ENCODE measurements around the gene OR2M3.
"Not testable (repeated sequence)": the region's sequence is repeated elsewhere in the genome, so short reads cannot be mapped to it uniquely, and the experiment has no call there.

OR2M3 gene

DNA sequence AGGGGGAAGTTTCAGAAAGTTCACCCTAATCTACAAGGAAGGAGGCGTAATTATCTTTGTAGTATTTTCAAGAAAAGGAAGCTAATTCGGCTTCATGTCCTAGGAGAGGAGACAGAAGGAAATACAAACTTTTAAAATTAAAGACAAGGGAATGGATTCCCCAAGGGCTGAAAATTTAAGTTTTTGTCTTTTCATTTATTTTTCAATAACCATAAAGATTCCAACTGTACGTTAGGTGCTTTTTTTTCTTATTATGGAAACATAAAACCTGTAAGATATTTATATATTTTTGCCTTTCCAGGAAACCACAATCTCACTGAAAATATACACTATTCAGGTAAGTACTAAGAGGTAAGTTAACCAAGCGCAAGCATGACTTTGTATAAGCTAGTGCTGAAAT, at the start of gene OR2M3:
Gene OR2M3, plus strand, starts transcription at position 301 of the 400 bp plus-strand sequence. CDS start 5,803 bp downstream, outside the sequence.
- no peak for DNase-seq

- DNase-seq = no peak
These were observed 44.8 kb upstream of the OR2M3 start for GRCh38 chr1:248152056-248152827.

- DNase-seq = no peak
These were observed 41.1 kb upstream of the OR2M3 start for GRCh38 chr1:248155927-248156326.

DNA sequence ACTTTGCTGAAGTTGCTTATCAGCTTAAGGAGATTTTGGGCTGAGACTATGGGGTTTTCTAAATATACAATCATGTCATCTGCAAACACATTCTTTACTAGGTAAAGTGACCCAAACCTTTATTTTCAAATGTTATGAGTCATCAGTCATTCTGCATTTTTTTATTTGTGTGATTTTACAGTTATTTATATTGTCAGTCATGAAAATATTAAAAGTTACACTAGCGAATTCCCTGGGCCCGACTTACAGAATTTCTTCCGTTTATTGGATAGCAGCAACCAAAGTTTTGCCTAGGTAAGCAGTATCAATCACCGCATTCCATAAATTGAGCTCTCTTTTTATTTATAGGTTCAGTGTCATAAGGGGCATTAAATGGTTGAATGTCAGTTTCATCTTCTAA, 38.3 kb upstream of the OR2M3 start:
- no peak for DNase-seq

- DNase-seq = no peak
These were observed 33.0 kb upstream of the OR2M3 start for GRCh38 chr1:248164031-248164430.

DNA sequence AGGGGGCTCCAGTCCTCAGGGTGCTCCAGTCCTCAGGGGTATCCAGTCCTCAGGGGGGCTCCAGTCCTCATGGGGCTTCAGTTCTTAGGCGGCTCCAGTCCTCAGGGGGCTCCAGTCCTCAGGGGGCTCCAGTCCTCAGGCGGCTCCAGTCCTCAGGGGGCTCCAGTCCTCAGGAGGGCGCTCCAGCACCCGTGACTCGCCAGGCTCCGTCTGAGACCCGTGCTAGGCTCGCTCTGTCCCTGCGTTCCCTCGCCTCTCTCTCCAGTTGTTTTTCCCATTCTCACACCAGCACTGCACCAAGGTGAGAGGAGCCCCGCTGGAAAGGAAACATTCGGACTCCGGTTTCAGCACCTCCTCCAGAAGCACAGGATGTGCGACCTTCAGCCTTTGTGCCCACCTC, 31.9 kb upstream of the OR2M3 start:
- no peak for DNase-seq

DNA sequence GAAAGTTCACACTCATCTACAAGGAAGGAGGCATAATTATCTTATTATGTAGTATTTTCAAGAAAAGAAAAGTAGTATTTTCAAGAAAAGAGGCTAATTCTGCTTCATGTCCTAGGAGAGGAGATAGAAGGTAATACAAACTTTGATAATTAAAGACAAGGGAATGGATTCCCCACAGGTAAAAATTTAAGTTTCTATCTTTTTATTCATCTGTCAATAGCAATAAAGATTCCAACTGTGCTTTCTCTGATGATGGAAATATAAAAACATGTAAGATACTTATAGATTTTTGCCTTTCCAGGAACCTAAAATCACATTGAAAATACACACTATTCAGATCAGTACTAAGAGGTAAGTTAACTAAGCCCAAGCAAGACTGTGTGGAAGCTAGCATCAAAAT, 22.5 kb upstream of the OR2M3 start, which contains the start of gene OR2M2:
Gene OR2M2, plus strand, starts transcription at position 301 of the 400 bp plus-strand sequence. CDS start 5,165 bp downstream, outside the sequence.
- no peak for DNase-seq

GRCh38 chr1:248183996-248184395, 13.1 kb upstream of the OR2M3 start:
- DNase-seq = no peak

- DNase-seq = no peak
These were observed 9.7 kb upstream of the OR2M3 start for GRCh38 chr1:248187363-248187762.

- DNase-seq = no peak
These were observed 8.0 kb upstream of the OR2M3 start for GRCh38 chr1:248189026-248189425.

DNA sequence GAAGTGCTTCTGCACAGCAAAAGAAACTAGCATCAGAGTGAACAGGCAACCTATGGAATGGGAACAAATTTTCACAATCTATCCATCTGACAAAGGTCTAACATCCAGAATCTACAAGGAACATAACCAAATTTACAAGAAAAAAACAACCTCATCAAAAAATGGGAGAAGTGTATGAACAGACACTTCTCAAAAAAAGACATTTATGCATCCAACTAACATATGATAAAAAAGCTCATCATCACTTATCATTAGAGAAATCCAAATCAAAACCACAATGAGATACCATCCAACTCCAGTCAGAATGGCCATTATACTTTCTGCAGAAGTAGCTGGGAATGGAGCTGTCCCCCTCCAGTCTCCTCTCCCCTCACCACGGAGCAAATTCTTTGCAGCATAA, 2.9 kb upstream of the OR2M3 start:
- DNase-seq = no peak

DNA sequence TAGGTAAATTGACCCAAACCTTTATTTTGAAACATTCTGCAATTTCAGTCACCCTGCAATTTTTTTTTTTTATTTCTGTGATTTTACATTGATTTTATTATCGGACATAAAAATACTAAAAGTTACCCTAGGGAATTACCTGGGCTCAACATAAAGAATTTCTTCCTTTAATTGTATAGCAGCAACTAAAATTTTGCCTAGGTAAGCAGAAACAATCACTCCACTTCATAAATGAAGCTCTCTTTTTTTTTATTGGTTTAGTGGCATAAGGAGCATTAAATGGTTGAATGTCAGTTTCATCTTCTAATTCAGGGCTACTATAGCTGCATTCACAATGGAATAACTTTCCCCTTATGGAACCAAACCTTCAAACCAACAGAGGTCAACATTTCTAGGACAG, 18.8 kb downstream of the OR2M3 start:
- no peak for DNase-seq

GRCh38 chr1:248225537-248225936, 28.5 kb downstream of the OR2M3 start:
- DNase-seq = no peak

DNA sequence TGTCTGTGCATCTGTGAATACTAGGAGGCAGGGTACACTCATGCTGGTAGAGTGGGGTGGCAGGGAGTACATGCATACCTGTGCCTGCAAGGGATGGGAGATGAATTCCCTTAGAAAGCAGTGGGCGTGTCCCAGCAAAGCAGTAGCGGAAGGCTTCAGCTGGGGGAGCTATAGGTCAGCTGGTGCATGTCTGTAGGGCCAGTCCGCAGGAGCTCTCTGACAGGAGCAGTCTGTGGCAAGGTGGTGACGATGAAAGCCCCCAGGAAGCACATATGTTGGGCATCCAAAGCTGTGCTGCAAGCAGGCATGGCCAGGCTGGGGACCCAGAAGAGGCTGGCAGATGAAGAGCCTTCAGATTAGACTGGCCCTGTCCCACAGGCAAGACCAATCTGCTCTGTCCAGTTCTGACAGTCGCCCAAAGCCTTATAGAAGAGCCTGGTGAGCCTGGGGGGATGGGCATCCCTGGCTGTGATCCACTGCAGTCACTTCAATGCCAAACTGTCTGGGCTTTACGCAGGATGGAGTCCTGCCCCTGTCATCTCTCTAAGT, 32.4 kb downstream of the OR2M3 start:
- DNase-seq = no peak

DNA sequence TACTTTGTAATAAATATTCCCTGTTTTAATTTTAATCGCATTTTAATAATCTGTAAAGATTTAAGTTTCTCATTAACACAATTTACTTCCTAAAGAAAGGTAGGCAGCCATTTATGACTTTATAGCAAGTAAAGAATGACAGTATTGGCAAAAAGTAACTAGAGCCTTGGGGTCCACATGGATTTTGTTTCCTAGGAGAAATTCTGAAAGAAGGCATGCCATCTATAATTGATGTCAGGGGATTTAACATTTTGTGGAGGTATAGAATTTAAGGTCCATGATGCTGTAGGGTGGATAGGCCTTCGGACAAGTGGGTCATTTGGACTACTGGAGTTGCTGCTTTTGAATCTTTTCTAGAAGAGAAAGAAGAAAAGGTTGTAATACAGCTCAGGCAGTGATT, 34.1 kb downstream of the OR2M3 start, which contains the start of gene OR2M4:
Gene OR2M4, plus strand, starts transcription at position 301 of the 400 bp plus-strand sequence. CDS start 7,512 bp downstream, outside the sequence.
- DNase-seq = no peak

DNA sequence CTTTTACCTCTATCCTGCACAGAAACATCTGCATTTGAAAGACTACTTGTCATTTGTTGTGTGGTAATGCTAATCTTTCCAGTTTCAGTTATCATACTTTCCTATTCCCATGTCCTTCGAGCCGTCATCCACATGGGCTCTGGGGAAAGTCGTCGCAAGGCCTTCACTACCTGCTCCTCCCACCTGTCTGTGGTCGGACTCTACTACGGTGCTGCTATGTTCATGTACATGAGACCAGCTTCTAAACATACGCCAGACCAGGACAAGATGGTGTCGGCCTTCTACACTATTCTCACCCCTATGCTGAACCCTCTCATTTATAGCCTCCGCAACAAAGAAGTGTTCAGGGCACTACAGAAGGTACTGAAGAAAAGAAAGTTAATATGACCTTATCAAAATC, 42.4 kb downstream of the OR2M3 start:
- no peak for DNase-seq

DNA sequence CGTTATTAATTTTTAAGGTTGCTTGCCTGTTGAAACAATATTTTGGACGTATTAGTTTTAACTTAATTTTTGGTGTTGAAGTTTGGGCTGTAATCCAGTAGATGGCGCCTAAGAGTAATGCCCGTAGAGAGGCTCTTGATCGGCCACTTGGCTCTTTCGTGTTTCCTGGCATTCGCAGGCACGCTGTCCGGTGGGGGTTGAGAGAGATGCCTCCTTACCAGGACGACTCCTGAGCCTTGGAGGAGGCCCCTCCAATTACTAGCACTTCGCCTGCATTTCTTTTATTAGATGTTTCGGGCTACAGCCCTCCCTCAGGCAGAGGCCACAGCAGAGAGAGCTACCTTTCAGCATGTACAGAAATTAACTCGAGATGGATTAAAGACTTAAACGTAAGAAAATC, 46.1 kb downstream of the OR2M3 start:
- peak; percentile 37 to 75 for DNase-seq

GRCh38 chr1:248259309-248259708, 62.2 kb downstream of the OR2M3 start:
- not testable (repeated sequence) for DNase-seq

Data from inflammatory macrophage treated with lipopolysaccharide for 1 hour (primary cell).